ENCODE results near the gene AUNIP.

AUNIP gene

DNA sequence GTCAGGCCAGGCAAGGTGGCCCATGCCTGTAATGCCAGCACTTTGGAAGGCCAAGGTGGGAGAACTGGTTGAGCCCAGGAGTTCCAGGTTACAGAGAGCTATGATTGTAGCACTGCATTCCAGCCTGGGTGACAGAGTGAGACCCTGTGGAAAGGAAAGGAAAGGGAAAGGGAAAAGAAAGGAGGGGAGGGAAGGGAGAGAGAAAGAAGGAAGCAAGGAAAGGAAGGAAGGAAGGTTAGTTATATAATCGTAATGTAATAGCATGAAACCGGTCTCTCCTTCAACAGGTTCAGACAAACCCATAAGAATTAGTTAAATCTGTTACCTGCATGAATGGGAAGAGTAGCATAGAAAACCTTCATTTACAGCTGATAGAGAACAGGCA, 17.4 kb upstream of the AUNIP start:
- no peak for DNase-seq (ENCODE audit: low spot score in 2 of 2)
- no peaks in the 10 kb centered on the region for H3K27me3 ChIP-seq (ENCODE audit: low read depth)
- in situ Hi-C loops (cut with MboI; ENCODE audit: low sequenced_read_pairs), result no loop called here
- peaks cover 12% of the 10 kb centered on the region for H3K4me1 ChIP-seq
- no peaks in the 10 kb centered on the region for H3K9me3 ChIP-seq
- no peaks in the 10 kb centered on the region for H3K36me3 ChIP-seq (replicated peaks)
- no peak overlapping the region for H3K4me3 ChIP-seq

DNA sequence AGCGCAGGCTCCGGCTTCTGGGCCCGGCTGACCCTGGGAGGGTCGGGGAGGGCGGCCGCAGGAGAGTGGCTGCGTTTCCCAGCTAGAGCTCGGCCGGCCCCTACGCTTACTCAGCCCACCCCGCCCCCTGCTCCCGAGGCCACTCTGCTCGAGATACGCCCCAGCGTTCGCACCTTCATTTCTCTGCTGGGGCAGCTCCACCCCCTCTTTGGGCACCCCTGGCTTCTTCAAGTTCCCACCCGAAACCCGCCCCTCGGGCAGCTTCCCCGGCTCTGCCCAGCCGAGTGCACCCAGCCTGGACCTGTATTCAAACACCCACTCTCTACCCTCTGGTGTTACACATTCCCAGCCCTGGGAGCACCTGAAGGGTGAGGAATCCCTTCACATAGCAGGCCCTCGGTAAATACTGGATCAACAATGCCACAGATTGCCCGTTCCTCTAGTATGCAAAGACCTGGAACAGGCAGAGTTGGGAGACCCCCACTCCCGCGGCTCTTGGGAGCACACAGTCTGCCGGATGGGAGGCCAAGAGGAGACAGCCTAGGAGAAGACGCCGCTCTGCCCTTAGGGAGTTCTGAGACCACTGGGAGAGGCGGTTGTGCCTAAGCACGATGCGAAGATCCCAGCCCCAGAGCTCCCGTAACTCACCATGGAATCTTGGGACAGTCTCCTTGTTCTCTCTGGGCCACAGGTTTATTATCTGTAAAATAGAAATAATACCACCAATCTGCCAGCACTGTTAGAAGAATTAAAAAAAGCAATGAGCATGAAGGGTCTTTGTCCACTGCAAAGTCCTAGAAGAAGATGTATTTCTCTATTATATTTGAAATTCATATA, 16.8 kb upstream of the AUNIP start:
- Histone ChIP-seq H3K4me3 (peak overlapping the region; percentile 15; the same call in 1 of the 2 replicates), H3K9me3 (no peaks in the 10 kb centered on the region), H3K4me1 (peaks cover 15% of the 10 kb centered on the region), H3K27me3 (ENCODE audit: low read depth) (no peaks in the 10 kb centered on the region), H3K36me3 (replicated peaks) (no peaks in the 10 kb centered on the region)
- in situ Hi-C loops (cut with MboI; ENCODE audit: low sequenced_read_pairs), result no loop called here
- DNase-seq (ENCODE audit: low spot score in 2 of 2), result no peak

DNA sequence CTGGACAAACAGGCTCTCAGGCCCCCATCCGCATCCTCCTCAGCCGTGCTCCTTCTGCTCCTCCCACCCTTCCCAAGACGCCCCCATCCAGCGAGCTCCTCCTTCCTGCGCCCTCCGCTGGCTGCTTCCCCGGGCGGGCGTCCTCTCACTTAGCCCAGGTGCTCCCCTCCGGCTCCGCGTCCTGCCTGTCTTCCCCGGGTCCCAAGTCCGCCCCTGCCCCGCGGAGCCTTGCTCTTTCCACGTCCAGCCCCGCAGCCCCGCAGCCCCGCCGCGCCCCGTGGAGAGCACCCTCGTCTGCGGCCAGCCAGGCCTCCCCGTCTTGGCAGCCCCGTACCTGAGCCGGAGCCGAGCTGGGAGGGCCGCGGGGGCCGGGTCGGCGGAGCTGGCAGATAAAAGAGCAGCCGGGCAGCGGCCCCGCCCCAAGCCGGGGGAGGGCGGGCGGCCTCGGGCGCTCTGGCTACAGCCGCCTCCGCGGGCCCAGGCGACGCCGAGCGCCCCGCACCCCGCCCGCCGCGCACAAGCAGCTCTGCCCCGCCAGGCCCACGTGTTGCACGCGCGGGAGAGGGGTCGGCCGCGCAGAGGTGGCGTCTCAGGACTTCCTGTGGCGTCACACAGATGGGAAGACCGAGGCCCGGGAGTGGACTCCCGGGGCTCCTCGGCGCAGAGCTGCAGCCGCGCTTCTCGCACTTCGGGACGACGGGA, 16.0 kb upstream of the AUNIP start, which contains the start of gene PAQR7:
Gene PAQR7, minus strand, starts transcription at position 555 of the 702 bp plus-strand sequence. CDS start 11,869 bp downstream, outside the sequence.
- Histone ChIP-seq H3K4me1 (peaks cover 15% of the 10 kb centered on the region), H3K36me3 (replicated peaks) (no peaks in the 10 kb centered on the region), H3K27me3 (ENCODE audit: low read depth) (no peaks in the 10 kb centered on the region), H3K9me3 (no peaks in the 10 kb centered on the region), H3K4me3 (peak within 1 kb of the TSS; percentile 36)
- peak; percentile 55 to 82 for DNase-seq (ENCODE audit: low spot score in 2 of 2)
- in situ Hi-C loops (cut with MboI; ENCODE audit: low sequenced_read_pairs), result no loop called here

DNA sequence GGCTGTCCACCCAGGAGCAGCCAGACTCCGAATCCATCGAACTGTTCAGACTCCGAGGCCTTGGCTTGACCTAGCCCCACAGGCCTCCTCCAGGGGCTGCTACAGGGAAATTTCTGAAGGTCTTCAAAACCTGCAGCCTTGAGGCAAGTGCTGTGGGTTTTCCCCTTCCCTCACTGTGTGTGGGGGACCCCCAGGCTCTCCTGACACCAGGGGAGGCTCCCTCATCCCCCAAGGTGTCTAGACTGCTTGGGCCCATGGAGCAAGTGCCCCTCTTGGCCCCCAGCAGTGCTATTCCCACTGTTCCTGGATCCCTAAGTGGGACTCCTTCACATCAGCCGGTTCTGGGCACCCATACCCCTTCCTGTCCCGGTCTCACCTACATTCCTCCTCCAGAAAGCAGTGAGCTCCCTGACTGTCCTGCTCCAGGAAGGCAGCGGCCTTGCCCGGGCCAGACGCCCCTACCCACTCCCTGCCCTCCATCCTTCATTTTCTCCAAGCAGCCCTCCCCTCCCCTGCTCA, 15.4 kb upstream of the AUNIP start:
- in situ Hi-C loops (cut with MboI; ENCODE audit: low sequenced_read_pairs), result no loop called here
- H3K4me1 ChIP-seq, result peaks cover 15% of the 10 kb centered on the region
- no peaks in the 10 kb centered on the region for H3K27me3 ChIP-seq (ENCODE audit: low read depth)
- H3K9me3 ChIP-seq, result no peaks in the 10 kb centered on the region
- no peak for DNase-seq (ENCODE audit: low spot score in 2 of 2)
- peak overlapping the region; percentile 36 for H3K4me3 ChIP-seq
- H3K36me3 ChIP-seq (replicated peaks), result no peaks in the 10 kb centered on the region

- peaks cover 15% of the 10 kb centered on the region for H3K4me1 ChIP-seq
- H3K4me3 ChIP-seq, result no peak overlapping the region
Measured at GRCh38 chr1:25874209-25874608, 15.0 kb upstream of the AUNIP start.

DNA sequence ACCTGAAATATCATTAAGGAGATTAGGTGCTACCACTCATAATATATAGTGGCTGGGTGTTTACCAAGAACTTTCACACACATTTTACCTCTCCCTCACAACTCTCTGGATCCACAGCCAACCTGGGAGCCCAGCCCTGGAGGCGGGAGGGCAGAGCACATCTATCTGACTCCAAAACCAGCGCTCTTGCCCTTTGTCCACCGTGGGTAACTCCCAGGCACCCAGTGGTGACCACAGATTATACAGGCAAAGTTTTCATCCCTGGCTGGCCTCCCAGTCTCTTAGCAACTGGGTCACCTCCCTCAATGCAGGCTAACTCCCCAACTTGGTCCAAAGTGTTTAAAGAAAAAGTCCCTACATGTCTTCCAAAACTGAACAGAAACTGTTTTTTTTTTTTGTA, 13.9 kb upstream of the AUNIP start:
- H3K27me3 ChIP-seq (ENCODE audit: low read depth), result no peaks in the 10 kb centered on the region
- H3K4me3 ChIP-seq, result no peak overlapping the region
- no peaks in the 10 kb centered on the region for H3K36me3 ChIP-seq (replicated peaks)
- H3K9me3 ChIP-seq, result no peaks in the 10 kb centered on the region
- no peak for DNase-seq (ENCODE audit: low spot score in 2 of 2)
- in situ Hi-C loops (cut with MboI; ENCODE audit: low sequenced_read_pairs), result no loop called here
- H3K4me1 ChIP-seq, result peaks cover 15% of the 10 kb centered on the region

More at GRCh38 chr1:25874209-25874608, 15.0 kb upstream of the AUNIP start:
- in situ Hi-C loops (cut with MboI; ENCODE audit: low sequenced_read_pairs), result no loop called here
- H3K36me3 ChIP-seq (replicated peaks), result no peaks in the 10 kb centered on the region
- no peaks in the 10 kb centered on the region for H3K27me3 ChIP-seq (ENCODE audit: low read depth)
- no peak for DNase-seq (ENCODE audit: low spot score in 2 of 2)
- H3K9me3 ChIP-seq, result no peaks in the 10 kb centered on the region

- Histone ChIP-seq H3K9me3 (no peaks in the 10 kb centered on the region), H3K4me3 (no peak overlapping the region), H3K36me3 (replicated peaks) (no peaks in the 10 kb centered on the region), H3K27me3 (ENCODE audit: low read depth) (no peaks in the 10 kb centered on the region), H3K4me1 (peaks cover 15% of the 10 kb centered on the region)
- no peak for DNase-seq (ENCODE audit: low spot score in 2 of 2)
- in situ Hi-C loops (cut with MboI; ENCODE audit: low sequenced_read_pairs), result no loop called here
Measured at GRCh38 chr1:25872713-25873112, 13.5 kb upstream of the AUNIP start.

DNA sequence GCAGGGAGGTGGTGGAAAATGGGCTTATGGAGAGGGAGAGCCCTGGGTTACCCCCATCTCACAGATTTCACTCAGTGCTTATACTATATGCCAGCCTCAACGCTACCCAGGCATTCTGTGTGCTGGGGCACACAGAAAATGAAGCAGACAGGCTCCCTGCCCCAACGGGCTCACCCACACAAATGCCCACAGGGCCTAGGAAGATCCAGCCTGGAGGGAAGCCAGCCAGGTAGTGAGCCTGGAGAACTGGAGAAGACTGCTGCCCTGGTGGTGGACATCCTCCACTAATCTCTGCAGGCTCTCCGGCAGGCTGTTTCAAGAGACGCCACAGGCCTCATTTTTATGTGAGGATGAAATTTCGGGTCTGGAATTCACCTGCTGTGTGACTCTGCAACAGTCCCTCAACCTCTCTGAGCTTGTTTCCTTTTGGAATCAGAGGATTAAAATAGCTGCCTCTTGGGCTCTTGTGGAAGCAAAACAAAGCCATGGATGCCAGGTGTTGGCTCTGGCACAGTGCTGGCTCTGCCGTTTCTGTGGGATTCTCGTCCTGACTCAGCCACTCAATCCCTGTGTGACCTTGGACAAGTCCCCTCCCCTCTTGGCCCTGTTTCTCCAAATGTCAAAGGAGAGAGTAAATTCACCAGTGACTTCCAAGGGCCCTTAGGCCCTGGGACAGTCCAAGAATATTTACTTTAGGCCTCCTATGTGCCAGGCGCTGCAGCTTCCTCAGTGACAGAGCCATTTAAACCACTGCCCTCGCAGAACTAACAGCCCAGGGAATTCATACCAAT, 12.6 kb upstream of the AUNIP start:
- H3K27me3 ChIP-seq (ENCODE audit: low read depth), result no peaks in the 10 kb centered on the region
- H3K4me1 ChIP-seq, result peaks cover 15% of the 10 kb centered on the region
- DNase-seq (ENCODE audit: low spot score in 2 of 2), result no peak
- no peaks in the 10 kb centered on the region for H3K36me3 ChIP-seq (replicated peaks)
- H3K4me3 ChIP-seq, result no peak overlapping the region
- H3K9me3 ChIP-seq, result no peaks in the 10 kb centered on the region
- in situ Hi-C loops (cut with MboI; ENCODE audit: low sequenced_read_pairs), result no loop called here

- peaks cover 15% of the 10 kb centered on the region for H3K4me1 ChIP-seq
- no peaks in the 10 kb centered on the region for H3K9me3 ChIP-seq
- peak in 1 of 2 experiments; percentile 43 for DNase-seq (ENCODE audit: low spot score in 2 of 2)
- no peak overlapping the region for H3K4me3 ChIP-seq
- in situ Hi-C loops (cut with MboI; ENCODE audit: low sequenced_read_pairs), result no loop called here
- no peaks in the 10 kb centered on the region for H3K36me3 ChIP-seq (replicated peaks)
- H3K27me3 ChIP-seq (ENCODE audit: low read depth), result no peaks in the 10 kb centered on the region
Measured at GRCh38 chr1:25871086-25871703, 11.9 kb upstream of the AUNIP start.

- H3K4me3 ChIP-seq, result no peak overlapping the region
- no peaks in the 10 kb centered on the region for H3K9me3 ChIP-seq
- in situ Hi-C loops (cut with MboI; ENCODE audit: low sequenced_read_pairs), result no loop called here
- DNase-seq (ENCODE audit: low spot score in 2 of 2), result no peak
- no peaks in the 10 kb centered on the region for H3K27me3 ChIP-seq (ENCODE audit: low read depth)
- H3K36me3 ChIP-seq (replicated peaks), result no peaks in the 10 kb centered on the region
- peaks cover 13% of the 10 kb centered on the region for H3K4me1 ChIP-seq
Measured at GRCh38 chr1:25870614-25871013, 11.4 kb upstream of the AUNIP start.

- no peak for DNase-seq (ENCODE audit: low spot score in 2 of 2)
- Histone ChIP-seq H3K27me3 (ENCODE audit: low read depth) (no peaks in the 10 kb centered on the region), H3K4me1 (peaks cover 11% of the 10 kb centered on the region), H3K4me3 (no peak overlapping the region), H3K9me3 (no peaks in the 10 kb centered on the region), H3K36me3 (replicated peaks) (no peaks in the 10 kb centered on the region)
- in situ Hi-C loops (cut with MboI; ENCODE audit: low sequenced_read_pairs), result no loop called here
Measured at GRCh38 chr1:25869909-25870606, 10.8 kb upstream of the AUNIP start.

- Histone ChIP-seq H3K4me1 (peaks cover 4% of the 10 kb centered on the region; the same call in 1 of the 2 replicates), H3K4me3 (no peak overlapping the region), H3K27me3 (ENCODE audit: low read depth) (no peaks in the 10 kb centered on the region), H3K36me3 (replicated peaks) (no peaks in the 10 kb centered on the region), H3K9me3 (no peaks in the 10 kb centered on the region)
- no peak for DNase-seq (ENCODE audit: low spot score in 2 of 2)
- in situ Hi-C loops (cut with MboI; ENCODE audit: low sequenced_read_pairs), result no loop called here
Measured at GRCh38 chr1:25867210-25867991, 8.1 kb upstream of the AUNIP start.
